ENCODE measurements around the gene DAAM1.

The DAAM1 gene

DNA sequence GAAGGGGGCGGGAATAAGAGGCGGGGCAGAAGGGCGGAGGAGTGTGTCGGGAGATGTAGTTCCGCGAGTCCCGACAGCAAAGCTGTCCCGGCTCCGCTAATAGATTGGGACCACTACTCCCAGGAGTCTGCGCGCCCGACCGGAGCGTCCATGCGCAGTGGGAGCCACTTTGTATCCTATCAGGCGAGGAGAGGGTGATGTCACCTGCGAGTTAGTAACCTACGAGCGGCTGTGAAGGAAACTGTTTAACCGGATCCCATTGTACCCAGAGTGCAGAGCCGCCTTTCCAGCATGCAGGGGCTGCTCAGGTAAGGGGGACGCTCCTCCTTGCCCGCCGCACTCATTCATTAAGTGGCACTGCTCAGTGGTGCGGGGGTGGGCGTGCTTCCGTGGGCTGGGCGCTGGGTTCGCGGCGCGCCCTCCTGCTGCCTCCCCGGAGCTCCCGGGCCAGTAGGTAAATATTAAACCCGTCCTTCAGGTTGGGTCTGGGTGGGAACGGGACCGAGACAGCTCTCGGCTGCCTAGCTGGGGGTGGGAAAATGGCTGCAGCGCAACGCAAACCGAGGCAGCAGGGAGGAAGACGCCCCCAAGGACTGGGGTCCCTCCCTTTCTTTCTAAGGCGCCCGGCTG is at the start of gene DAAM1:
TSS of gene DAAM1 (plus strand) at position 207 of the 630 bp plus-strand sequence. CDS start 74,811 bp downstream, outside the sequence.
- DNase-seq (ENCODE audit: low read depth) = peak; percentile 69

DNA sequence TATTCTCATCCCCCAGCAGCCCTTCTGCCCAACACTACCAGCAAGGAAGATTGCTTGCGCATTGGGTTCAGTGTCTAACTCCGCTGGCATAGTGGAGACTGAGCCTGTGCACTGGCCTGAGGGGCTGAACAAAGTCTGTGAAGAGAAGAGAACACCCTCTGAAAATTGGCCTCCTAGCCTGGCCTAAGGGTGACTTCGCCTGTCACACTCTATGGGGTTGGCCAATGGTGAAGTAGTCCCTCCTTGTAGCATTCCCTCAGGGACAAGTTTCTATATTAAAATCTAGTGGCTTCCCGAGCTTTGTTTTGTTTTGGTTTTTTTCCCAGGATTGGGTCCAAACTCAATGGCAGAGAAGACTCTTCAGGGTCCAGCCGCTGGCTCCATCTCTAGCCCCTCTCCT is 49.1 kb upstream of the DAAM1 start:
- no peak for DNase-seq (ENCODE audit: low read depth)

DNA sequence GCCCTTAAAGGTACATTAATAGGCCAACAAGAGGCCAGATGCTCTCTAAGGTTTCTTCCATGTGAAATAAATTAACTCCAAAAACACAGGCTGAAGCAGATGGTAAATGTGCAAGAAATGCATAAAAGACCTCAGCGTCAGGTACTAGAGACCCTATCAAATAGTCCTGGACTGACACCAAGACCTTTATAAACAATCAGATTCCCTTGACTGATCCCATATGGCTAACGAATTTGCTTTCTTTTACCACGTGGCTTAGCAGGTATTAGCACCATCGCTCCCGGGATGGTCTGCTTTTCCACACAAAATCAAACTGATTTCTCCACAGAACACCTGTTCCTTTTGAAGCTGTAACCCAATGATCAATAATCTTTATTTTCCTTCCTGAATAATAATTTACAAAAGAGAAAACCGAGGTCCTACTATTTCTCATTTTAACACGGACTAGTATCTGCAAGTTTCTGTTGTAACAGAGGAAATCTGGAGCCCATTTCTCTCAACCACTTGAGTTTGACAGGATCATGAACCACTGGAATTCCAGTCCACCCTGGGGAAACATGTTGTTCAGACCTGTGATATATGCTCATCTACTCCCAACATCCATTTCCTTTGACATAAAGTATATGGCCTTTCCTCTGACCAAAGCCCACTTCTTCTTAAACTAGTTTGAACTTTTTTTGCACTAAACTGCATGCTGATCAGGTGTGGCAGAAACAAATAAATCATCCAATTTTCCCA is 48.2 kb upstream of the DAAM1 start:
- no peak for DNase-seq (ENCODE audit: low read depth)

DNA sequence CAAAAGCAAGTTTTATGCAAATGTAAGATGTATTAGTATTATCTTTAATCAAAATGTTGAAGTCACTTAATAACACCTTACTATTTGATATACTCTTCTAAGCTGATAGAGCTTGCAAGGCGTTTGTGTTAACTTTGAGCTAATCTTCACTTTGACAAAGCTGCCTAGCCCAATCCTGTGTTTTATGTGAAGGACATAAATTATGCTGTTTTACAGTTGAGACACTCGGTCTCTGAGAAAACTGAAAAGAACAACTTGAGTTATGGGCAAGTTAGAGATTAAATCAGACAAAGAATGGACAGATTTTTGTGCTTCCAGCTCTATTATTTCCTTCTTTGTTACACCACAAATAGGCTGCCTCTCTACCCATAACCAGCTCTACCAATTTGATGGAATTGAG is 42.0 kb upstream of the DAAM1 start:
- no peak for DNase-seq (ENCODE audit: low read depth)

DNA sequence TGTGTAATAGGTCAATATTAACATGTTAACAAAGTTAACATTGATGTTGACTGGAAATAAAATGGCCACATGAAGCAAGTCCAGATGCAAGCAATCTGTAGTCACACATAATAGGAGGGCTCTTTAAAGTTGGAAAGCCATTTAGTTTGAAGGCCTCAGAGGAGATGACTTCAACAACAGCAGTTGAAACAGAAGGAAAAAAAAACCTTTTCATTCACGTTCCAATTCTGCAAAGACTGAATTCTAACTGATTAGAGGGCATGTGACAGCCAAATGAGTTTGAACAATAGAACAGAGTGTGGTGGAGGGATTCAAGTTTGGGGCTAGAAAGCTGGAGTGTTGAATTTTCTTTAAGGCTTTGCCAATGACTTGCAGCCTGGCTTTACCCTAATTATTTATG is 41.5 kb upstream of the DAAM1 start:
- DNase-seq (ENCODE audit: low read depth) = no peak

DNA sequence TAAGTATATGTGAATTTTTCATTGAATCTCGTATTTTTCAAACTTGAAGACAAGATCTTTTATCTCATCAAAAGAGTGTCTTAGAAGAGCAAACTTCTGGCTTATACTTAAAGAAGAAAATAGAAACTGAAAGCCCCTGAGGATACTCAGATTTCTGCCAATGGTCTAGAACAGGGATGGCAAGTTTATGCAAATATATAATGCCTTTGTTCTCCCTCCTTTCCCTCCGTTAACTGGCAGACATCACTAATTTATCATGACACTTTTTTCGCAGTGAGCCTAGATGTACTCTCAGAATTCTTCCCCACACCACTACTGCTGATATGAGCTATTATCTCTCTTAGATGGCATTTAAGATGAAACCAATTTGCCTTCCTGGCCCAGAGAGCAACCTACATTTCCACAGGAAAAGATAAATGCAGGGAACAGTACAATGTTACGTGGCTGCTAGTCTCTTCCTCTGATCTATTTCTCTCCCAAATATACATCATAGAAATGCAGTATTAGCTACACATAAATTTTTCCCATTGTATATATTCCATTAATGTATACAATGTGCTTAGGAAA is 40.0 kb upstream of the DAAM1 start:
- no peak for DNase-seq (ENCODE audit: low read depth)

DNA sequence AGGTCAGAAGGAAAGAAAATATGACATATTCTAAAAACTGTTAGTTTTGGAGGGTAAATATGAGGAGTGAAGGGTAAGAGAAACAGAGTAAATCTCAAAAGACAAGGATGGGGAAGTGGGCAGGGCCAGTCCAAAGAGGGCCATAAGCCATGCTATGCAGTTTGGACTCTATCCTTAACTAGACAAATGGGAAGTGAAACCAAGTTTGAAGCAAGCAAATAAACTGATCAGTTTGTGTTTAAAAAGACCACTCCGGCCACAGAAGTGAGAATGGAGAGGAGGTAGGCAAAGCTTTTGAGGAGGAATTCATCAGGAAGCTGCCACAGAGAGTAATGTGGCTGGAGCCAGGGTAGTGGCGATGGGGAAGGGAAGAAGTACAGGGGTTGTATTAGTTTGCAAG is 37.5 kb upstream of the DAAM1 start:
- no peak for DNase-seq (ENCODE audit: low read depth)

DNA sequence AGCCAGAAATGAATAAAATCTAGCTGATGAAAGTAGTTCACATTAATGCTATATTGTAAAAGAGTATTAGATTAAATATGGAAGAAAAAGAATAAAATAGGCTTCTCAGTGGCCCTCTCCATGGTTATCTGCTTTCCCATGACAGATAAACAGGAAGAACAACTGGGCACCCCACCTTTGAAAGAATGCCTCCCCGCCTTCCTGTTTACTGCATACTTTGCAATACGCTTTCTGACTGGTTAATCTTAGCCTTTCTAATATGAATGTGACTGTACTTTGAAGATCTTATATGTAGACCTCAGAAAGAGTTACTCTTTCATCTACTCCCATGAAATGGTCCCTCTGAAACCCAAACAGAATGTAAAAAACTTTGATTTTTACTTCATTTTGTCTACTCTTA is 34.1 kb upstream of the DAAM1 start:
- DNase-seq (ENCODE audit: low read depth) = no peak

DNA sequence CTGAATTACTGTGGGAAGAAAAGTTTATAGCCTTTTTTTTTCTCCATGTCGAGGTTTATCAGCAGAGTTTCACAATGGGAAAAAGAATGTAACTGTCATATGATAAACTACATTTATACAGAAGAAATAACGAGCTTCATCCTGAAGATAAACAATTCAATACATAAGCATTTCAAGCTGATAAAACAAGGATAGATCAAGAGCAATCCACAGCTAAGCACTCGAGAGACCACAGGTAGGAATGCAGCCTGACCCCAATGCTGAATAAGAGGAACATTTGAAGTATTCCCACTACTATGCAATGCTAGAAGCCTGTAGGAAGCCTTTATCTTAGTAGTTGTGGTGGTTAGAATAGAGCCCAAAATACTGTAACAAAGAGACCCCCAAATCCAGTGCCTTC is 32.6 kb upstream of the DAAM1 start:
- no peak for DNase-seq (ENCODE audit: low read depth)

DNA sequence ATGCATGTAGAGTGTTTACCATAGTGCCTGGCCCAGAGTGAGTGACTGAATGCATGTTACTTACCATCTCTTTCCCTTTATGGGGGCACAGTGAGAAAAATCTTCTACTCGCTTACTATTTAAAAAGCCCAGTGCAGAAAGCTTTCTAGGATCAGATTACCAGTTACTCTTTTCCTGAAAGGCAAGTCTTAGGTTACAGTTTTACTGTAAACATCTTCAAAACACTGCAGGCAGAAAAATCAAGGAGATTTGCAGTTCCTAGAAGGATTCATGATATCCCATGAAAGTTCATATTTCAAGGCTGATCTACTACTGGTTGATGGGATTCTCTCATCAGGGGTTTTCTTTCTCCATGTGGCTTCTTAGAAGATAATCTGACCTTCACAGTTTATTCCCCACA is 29.3 kb upstream of the DAAM1 start:
- DNase-seq (ENCODE audit: low read depth) = no peak

DNA sequence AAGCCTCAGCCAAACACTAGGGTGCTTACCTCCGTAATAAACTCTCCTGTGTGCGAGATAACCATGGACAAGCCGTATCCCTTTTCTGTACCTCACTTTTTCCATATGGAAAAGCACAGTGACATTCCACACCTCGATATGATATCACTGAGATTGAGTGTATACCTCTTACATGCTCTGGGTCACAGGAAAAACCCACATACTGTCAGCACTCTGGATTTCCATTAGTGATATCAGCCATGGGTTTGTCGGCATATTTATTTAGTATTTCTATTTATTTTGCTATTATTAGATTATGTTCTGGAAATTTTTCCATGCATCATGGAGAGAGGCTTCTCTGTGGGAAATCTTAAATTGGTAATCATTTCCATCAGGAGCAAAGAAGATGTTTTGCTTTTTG is 28.0 kb upstream of the DAAM1 start:
- DNase-seq (ENCODE audit: low read depth) = no peak

DNA sequence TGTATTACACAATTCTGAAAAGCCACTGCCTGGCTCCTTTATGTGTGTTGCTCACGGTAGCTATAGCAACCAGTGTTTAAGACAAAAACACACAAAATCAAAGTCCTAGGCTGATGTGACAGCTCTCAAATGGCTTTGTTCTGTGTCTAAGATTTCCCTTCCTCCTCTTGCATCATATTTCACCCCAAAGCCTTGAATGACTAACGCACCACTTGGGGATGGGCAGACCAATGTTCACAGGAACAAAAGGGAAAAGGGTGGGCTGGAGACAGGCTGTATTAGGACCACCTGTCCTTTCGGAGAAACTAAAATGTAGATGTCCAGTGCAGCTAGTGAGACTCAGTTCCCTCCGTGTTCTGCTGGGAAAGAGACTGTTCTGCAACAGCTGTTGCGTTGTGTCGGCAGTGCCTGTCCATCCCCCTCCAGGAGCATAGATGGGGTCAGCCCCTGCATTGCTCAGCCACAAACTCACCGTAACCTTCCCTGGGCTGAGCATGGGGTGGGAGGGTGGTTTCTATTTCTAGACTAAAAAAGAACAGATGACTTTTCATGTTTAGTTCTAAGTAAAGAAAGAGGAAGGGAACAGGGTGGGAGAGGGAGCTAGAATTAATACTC is 26.8 kb upstream of the DAAM1 start:
- no peak for DNase-seq (ENCODE audit: low read depth)

DNA sequence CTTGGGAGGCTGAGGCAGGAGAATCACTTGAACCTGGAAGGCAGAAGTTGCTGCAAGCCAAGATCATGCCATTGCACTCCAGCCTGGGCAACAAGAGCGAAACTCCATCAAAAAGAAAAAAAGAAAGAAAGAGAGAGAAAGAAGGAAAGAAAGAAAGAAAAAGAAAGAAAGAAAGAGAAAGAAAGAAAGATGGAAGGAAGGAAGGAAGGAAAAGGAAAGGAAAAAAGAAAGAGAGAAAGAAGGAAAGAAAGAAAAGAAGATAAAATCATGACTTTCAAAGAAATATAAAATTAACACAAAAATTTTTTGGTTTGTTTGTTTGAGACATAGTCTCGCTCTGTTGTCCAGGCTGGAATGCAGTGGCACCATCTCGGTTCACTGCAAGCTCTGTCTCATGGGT is 22.2 kb upstream of the DAAM1 start:
- no peak for DNase-seq (ENCODE audit: low read depth)

DNA sequence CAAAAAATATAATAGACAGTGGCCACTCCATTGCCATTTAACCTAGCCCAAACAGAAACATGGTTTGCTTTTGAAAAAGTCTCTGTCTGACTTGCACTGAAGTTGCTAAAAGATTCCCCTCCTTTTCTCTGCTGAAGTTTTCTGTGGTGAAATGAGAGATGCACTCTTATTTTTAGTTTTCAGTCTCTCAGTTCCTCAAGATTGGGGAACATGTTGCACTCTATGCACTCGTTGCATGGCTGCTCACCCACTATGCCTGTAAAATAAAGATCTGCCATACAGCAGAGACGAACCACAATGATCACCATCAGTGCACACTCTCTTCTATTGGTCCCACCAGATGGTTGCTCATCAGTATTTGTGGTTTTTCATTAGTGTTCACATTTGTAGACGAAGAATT is 13.1 kb upstream of the DAAM1 start:
- no peak for DNase-seq (ENCODE audit: low read depth)

DNA sequence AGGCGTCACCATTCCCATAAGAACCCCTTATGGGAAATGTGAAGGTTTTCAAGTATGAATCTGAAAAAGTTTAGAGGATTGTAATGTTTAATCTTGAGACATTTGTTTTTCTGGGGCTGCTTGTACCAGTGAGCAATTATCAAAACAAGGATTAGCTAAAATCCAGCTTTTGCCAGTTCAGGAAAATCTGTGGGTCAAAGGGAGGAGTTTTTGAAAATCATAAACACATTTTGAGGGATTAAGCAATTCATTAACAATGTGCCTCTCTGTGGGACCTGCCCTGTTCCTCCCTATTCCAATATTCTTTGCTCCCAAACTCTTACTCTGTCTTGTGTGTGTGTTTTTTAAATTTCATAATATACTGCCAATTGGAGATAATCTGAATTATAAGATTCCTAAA is 11.7 kb upstream of the DAAM1 start:
- no peak for DNase-seq (ENCODE audit: low read depth)

DNA sequence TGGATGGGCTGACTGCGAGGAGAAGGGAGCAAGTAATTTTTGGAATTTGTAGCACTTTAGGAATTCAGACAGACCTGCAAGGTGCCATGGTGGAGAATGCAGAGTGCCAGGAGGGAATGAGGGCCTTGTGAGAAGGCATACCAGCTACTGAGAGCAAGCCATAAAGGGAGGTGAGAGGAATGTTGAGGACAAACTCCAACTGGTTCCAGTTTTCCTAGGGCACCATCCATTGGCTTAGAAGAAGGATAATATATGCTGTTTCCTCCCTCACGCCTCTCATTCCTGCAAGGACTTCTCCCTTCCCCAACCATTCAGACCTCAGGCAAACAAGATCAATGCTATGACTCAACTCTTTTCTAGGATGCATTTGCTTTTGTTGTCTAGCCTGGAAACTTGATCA is 11.2 kb upstream of the DAAM1 start:
- DNase-seq (ENCODE audit: low read depth) = no peak

DNA sequence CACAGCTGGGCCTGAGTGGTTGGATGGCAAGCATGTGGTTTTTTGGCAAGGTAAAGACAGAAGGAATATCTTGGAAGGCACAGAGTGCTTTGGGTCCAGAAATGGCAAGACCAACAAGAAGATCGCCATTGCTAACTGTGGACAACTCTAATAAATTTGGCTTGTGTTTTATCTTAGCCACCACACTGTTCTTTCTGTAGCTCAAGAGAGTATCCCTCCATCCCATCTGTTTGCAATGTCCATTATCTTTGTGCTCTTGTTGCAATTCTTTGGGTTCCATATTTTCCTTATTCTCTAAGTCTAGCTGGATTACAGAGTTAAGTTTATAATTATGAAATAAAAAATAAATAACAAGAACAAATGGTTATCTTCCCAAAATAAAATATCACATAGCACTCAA is 6.7 kb upstream of the DAAM1 start:
- DNase-seq (ENCODE audit: low read depth) = no peak

DNA sequence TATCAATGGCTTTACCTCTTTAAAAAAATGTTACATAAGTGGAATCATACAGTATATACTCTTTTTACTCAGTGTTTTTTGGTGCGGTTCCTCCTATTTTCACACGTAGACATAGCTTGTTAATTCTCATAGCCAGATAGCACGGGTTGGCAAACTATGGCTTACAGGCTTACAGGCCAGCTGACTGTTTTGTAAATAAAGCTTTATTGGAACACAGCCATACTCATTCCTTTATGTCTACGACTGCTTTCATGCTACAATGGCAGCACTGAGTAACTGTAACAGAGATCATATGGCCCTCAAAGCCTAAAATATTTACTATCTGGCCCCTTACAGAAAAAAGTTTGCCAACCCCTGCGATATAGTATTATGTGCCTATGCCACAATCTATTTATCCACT is 5.8 kb upstream of the DAAM1 start:
- DNase-seq (ENCODE audit: low read depth) = no peak

DNA sequence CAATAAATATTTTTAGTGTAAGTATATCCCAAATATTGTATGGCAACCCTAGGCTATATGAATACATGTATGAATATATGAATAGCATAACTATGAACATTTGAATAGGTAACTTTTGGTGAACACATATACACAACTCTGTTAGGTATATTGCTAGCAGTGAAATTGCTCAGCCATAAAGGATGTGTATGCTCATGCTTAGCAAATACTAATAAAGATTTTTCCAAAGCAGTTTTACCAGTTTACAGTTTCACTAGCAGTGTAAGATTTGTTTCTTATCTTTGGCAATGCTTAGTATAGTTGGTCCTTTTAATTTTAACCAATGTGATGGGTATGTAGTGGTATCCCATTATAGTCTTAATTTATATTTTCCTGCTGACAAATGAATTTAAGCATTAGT is 5.3 kb upstream of the DAAM1 start:
- DNase-seq (ENCODE audit: low read depth) = no peak

DNA sequence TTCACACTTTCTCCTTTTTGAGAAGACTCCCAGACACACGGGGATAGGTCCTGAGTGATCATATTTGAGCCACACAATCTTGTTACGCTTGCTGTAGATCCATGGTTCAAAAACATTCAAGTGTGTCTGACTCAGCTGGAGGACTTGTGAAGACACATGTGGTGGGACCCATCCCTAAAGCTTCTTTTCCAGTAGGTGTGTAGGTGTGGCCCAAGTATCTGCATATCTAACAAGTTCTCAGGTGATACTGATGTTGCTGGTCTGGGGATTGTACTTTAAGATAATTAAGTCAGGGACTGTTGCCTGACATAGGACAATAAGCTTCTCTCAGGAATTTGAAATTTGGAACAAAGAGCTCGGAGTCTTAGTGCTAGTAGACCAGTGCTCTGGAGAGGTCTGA is 4.1 kb upstream of the DAAM1 start:
- DNase-seq (ENCODE audit: low read depth) = no peak

DNA sequence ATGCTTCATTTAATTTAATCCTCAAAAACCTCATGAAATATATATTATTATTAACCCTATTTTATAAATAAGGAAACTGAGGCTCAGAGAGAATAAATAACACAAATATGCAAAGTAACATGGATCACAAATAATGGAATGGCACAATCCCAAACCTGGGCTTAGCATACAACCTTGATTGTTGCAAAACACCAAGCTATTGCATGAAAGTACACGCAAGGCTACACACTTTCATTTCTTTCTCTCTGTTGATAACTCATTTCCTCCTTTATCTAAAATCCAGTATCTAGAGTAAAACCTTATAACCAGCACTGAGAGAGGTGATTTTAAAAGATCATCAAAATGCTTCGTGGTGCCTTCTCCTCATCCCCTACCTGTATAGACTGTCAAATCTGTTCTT is 2.8 kb upstream of the DAAM1 start:
- DNase-seq (ENCODE audit: low read depth) = no peak

DNA sequence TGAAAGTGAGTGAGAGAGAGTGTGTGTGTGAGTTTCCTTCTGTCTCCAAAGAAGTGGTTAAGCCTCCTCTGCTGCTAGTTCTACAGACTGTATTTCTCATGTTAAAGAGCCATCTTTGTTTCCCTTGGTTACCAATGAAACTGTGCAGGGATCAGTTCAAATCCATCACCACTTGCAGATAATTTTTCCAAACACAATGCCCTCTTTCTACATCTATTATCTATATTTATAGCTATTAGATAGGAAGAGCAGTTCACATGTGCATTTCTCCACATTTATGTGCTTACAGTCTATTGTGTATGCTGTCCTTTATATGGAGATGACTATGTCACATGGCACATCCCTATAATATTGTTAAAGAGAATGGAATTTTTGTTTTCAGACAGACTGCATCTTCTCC is 2.2 kb upstream of the DAAM1 start:
- DNase-seq (ENCODE audit: low read depth) = no peak

DNA sequence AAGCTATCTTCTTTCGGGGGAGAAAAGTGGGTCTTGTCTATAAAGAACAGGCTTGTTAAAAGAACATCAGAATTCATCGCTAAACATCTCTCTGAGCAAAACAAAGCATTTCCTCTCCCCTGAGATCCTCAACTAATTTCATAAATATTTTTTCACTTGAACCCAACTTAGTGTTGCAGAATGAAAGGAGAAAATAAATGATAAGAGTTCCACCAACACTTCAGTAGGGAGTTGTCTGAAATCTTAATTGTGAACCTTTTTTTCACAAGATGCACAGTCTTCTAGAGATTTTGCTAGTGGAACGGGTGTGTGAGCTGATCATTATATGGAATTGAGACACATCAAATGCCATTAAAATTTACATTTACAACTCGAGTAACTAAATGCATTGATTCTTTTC is 1.3 kb upstream of the DAAM1 start:
- DNase-seq (ENCODE audit: low read depth) = no peak

Measured in stimulated activated CD8-positive, alpha-beta memory T cell treated with anti-CD3 and anti-CD28 coated beads, Interleukin-15, amount 100 ng/mL, for 24 hours (primary cell).